ENCODE data around the gene FOXL1.

The FOXL1 gene

GRCh38 chr16:86549076-86549892, 29.1 kb upstream of the FOXL1 start:
- no peak for DNase-seq (ENCODE audit: low read depth)

GRCh38 chr16:86549893-86550190, 28.5 kb upstream of the FOXL1 start:
- DNase-seq (ENCODE audit: low read depth) = no peak

- no peak for DNase-seq (ENCODE audit: low read depth)
These were observed 28.1 kb upstream of the FOXL1 start for GRCh38 chr16:86550281-86550680.

- DNase-seq (ENCODE audit: low read depth) = no peak
These were observed 25.0 kb upstream of the FOXL1 start for GRCh38 chr16:86553356-86553755.

GRCh38 chr16:86554599-86554916, 23.8 kb upstream of the FOXL1 start:
- DNase-seq (ENCODE audit: low read depth) = no peak

GRCh38 chr16:86554917-86555703, 23.2 kb upstream of the FOXL1 start, which contains the start of gene MTHFSD:
Gene MTHFSD (minus strand): TSS chr16:86555235. CDS start chr16:86555184, 51 bp downstream.
- peak; percentile 93 for DNase-seq (ENCODE audit: low read depth)

- DNase-seq (ENCODE audit: low read depth) = no peak
These were observed 22.7 kb upstream of the FOXL1 start for GRCh38 chr16:86555704-86556075.

- no peak for DNase-seq (ENCODE audit: low read depth)
These were observed 21.8 kb upstream of the FOXL1 start for GRCh38 chr16:86556576-86556975.

GRCh38 chr16:86557587-86557986, 20.8 kb upstream of the FOXL1 start:
- no peak for DNase-seq (ENCODE audit: low read depth)

GRCh38 chr16:86558355-86559193, 19.8 kb upstream of the FOXL1 start:
- DNase-seq (ENCODE audit: low read depth) = no peak

GRCh38 chr16:86559802-86560305, 18.5 kb upstream of the FOXL1 start:
- DNase-seq (ENCODE audit: low read depth) = no peak

- DNase-seq (ENCODE audit: low read depth) = no peak
These were observed 16.0 kb upstream of the FOXL1 start for GRCh38 chr16:86562356-86562755.

- peak; percentile 93 for DNase-seq (ENCODE audit: low read depth)
These were observed 14.6 kb upstream of the FOXL1 start for GRCh38 chr16:86563469-86564345.

- no peak for DNase-seq (ENCODE audit: low read depth)
These were observed 13.1 kb upstream of the FOXL1 start for GRCh38 chr16:86565181-86565631.

- peak; percentile 21 for DNase-seq (ENCODE audit: low read depth)
These were observed 12.5 kb upstream of the FOXL1 start for GRCh38 chr16:86565644-86566511.

GRCh38 chr16:86566601-86566965, 11.8 kb upstream of the FOXL1 start, which contains the start of gene FOXC2:
Gene FOXC2 (plus strand): TSS chr16:86566829. CDS start chr16:86567336, 507 bp downstream.
- peak; percentile 97 for DNase-seq (ENCODE audit: low read depth)

GRCh38 chr16:86566966-86567700, 11.2 kb upstream of the FOXL1 start:
- peak; percentile 75 for DNase-seq (ENCODE audit: low read depth)

- peak; percentile 62 for DNase-seq (ENCODE audit: low read depth)
These were observed 10.4 kb upstream of the FOXL1 start for GRCh38 chr16:86567701-86568581.
